Epithelial cell of alveolus of lung (primary cell): Measurements from ENCODE around the gene KCTD3. TPM values are rescaled to one million over a fixed set of nuclear protein-coding genes. Genes with fewer than 3 reads are reported as not detected.

ENCODE experiments used
- total RNA-seq: library from RNA; depleted of rRNA; stranded (reverse); fragments of >200 nt; gene quantifications from 2 replicates; pipeline ENCODE4 v1.2.1, GENCODE V29; 2015

Gene KCTD3
- 26.9 and 44.8 TPM in 2 replicates for total RNA-seq

GRCh38 chr1:215566556-215567490 is at the start of gene KCTD3:
Gene KCTD3 (plus strand): TSS chr1:215567304. CDS start chr1:215567686, 382 bp downstream.

